MM.1S (cell line): ENCODE results near the gene IP6K1.

Experiments
- CTCF ChIP-seq: fragments of 300-600 bp; sonication (generic); IDR thresholded peaks from 2 replicates; pipeline ENCODE4 v1.5.1; 2016; ENCODE audit warnings: antibody characterized with exemption, low read length, mixed read lengths
- EZH2 ChIP-seq: fragments of 300-600 bp; sonication (generic); optimal IDR thresholded peaks from 2 replicates; pipeline ENCODE3; 2017; ENCODE audit warnings: low read depth, mild to moderate bottlenecking, antibody characterized with exemption, low read length, mixed read lengths
- EZH2phosphoT487 ChIP-seq: fragments of 300-600 bp; sonication (generic); IDR thresholded peaks from 2 replicates; pipeline ENCODE4 v1.6.1; 2018; ENCODE audit warnings: antibody characterized with exemption, low read length

GRCh38 chr3:49709852-49710251, 76.5 kb downstream of the IP6K1 start:
- TF ChIP-seq CTCF: no peak
- TF ChIP-seq EZH2: no peak
- TF ChIP-seq EZH2phosphoT487: no peak
